Measurements from ENCODE around the gene MAGI3. TPM values are rescaled to one million over a fixed set of nuclear protein-coding genes. Genes with fewer than 3 reads are reported as not detected.

The MAGI3 gene
- total RNA-seq, 1 donor from 2014 or later = 17.6 TPM

DNA sequence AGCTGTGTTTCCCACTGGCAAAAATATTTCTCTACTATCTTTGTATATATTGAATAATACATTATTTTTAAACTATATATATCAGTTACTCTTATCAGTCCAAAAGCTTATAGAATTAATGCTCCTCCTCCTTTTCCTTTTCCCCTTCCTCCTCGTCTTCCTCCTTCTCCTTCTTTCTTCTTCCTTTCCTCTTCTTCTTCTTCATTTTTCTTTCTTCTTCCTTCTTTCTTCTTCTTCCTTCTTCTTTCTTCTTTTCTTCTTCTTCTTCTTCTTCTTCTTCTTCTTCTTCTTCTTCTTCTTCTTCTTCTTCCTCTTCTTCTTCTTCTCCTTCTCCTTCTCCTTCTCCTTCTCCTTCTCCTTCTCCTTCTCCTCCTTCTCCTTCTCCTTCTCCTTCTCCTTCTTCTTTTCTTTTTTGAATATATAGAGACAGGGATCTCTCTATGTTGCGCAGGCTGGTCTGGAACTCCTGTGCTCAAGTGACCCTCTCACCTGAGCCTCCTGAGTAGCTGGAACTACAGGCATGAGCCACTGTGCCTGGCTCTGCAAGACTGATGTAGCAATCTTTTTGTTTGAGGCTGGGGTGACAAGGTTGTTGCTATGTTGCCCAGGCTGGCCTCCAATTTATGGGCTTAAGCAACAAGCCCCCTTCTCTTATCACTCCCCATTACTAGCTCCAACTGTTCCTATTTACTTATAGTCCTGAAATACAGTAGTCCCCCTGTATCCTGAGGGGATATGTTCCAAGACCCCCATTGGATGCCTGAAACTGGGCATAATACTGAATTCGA, 47.4 kb downstream of the MAGI3 start:
- Mint-ChIP-seq H3K4me3 (no peak overlapping the region), H3K36me3 (ENCODE audit: low read depth) (no peaks in the 10 kb centered on the region), H3K27ac (ENCODE audit: unreplicated experiment) (no peak overlapping the region)

GRCh38 chr1:113438505-113439276, 48.4 kb downstream of the MAGI3 start:
- DNase-seq (ENCODE audit: low read depth, low spot score) = no peak
- H3K4me1 Mint-ChIP-seq = peaks cover 5% of the 10 kb centered on the region
- TF ChIP-seq, protein P1, sequence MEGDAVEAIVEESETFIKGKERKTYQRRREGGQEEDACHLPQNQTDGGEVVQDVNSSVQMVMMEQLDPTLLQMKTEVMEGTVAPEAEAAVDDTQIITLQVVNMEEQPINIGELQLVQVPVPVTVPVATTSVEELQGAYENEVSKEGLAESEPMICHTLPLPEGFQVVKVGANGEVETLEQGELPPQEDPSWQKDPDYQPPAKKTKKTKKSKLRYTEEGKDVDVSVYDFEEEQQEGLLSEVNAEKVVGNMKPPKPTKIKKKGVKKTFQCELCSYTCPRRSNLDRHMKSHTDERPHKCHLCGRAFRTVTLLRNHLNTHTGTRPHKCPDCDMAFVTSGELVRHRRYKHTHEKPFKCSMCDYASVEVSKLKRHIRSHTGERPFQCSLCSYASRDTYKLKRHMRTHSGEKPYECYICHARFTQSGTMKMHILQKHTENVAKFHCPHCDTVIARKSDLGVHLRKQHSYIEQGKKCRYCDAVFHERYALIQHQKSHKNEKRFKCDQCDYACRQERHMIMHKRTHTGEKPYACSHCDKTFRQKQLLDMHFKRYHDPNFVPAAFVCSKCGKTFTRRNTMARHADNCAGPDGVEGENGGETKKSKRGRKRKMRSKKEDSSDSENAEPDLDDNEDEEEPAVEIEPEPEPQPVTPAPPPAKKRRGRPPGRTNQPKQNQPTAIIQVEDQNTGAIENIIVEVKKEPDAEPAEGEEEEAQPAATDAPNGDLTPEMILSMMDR (conservative IDR thresholded peaks at IDR 0.05) = no peak
- no peaks in the 10 kb centered on the region for H3K9me3 Mint-ChIP-seq
- H3K27ac Mint-ChIP-seq (ENCODE audit: unreplicated experiment) = no peak overlapping the region
- H3K36me3 Mint-ChIP-seq (ENCODE audit: low read depth) = no peaks in the 10 kb centered on the region
- no peak overlapping the region for H3K4me3 Mint-ChIP-seq
- H3K27me3 Mint-ChIP-seq (ENCODE audit: low read depth) = no peaks in the 10 kb centered on the region

More for the DNA sequence above, 47.4 kb downstream of the MAGI3 start:
- no peak for DNase-seq (ENCODE audit: low read depth, low spot score)
- TF ChIP-seq, protein P1 (conservative IDR thresholded peaks at IDR 0.05) = no peak
- no peaks in the 10 kb centered on the region for H3K9me3 Mint-ChIP-seq
- no peaks in the 10 kb centered on the region for H3K27me3 Mint-ChIP-seq (ENCODE audit: low read depth)
- peaks cover 5% of the 10 kb centered on the region for H3K4me1 Mint-ChIP-seq

- TF ChIP-seq, protein P1 (conservative IDR thresholded peaks at IDR 0.05) = no peak
- H3K36me3 Mint-ChIP-seq (ENCODE audit: low read depth) = peaks cover 5% of the 10 kb centered on the region
- no peak for DNase-seq (ENCODE audit: low read depth, low spot score)
- no peaks in the 10 kb centered on the region for H3K9me3 Mint-ChIP-seq
- H3K4me3 Mint-ChIP-seq = no peak overlapping the region
- H3K4me1 Mint-ChIP-seq = peaks cover 5% of the 10 kb centered on the region
- H3K27me3 Mint-ChIP-seq (ENCODE audit: low read depth) = no peaks in the 10 kb centered on the region
- no peak overlapping the region for H3K27ac Mint-ChIP-seq (ENCODE audit: unreplicated experiment)
These were observed 49.0 kb downstream of the MAGI3 start for GRCh38 chr1:113439277-113439670.

GRCh38 chr1:113442131-113442530, 51.8 kb downstream of the MAGI3 start:
- no peaks in the 10 kb centered on the region for H3K27me3 Mint-ChIP-seq (ENCODE audit: low read depth)
- H3K9me3 Mint-ChIP-seq = peaks cover 15% of the 10 kb centered on the region
- H3K27ac Mint-ChIP-seq (ENCODE audit: unreplicated experiment) = no peak overlapping the region
- TF ChIP-seq, protein P1 (conservative IDR thresholded peaks at IDR 0.05) = no peak
- H3K4me1 Mint-ChIP-seq = peaks cover 5% of the 10 kb centered on the region
- H3K4me3 Mint-ChIP-seq = no peak overlapping the region
- DNase-seq (ENCODE audit: low read depth, low spot score) = no peak
- peaks cover 17% of the 10 kb centered on the region for H3K36me3 Mint-ChIP-seq (ENCODE audit: low read depth)

DNA sequence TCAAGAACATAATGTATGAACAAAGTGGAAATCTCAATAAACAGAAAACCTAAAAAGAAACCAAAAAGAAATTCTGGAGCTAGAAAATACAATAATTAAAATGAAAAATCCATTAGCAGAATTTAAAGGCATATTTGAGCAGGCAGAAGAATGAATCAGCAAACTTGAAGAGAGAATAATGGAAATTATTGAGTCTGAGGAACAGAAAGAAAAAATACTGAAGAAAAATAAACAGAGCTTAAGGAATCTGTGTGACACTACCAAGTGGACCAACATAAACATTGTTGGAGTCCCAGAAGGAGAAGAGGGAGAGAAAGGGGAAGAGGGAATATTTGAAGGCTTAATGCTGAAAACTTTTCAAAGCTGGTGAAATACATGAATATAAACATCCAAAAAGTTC, 54.5 kb downstream of the MAGI3 start:
- peaks cover 19% of the 10 kb centered on the region for H3K9me3 Mint-ChIP-seq
- H3K27ac Mint-ChIP-seq (ENCODE audit: unreplicated experiment) = no peak overlapping the region

More for the DNA sequence above, 54.5 kb downstream of the MAGI3 start:
- TF ChIP-seq, protein P1 (conservative IDR thresholded peaks at IDR 0.05) = no peak
- DNase-seq (ENCODE audit: low read depth, low spot score) = no peak
- Mint-ChIP-seq H3K36me3 (ENCODE audit: low read depth) (peaks cover 17% of the 10 kb centered on the region), H3K4me3 (no peak overlapping the region), H3K27me3 (ENCODE audit: low read depth) (no peaks in the 10 kb centered on the region), H3K4me1 (peaks cover 5% of the 10 kb centered on the region)

All from neural crest cell (in vitro differentiated cells).